K562 (cell line): Measurements from ENCODE around the gene KLHL29. TPM values are rescaled to one million over a fixed set of nuclear protein-coding genes. Genes with fewer than 3 reads are reported as not detected.

Experiments used
- ATAC-seq: fragments of 200-7000 bp; cut with Tn5 transposase; 3 replicates; pipeline ENCODE4 v1.9.1; 2020; ENCODE audit warnings: moderate library complexity
- BruUV-seq: library from RNA; stranded (reverse); fragments of 400-500 nt; replicated peaks from 2 replicates; lab custom pipeline; 2021; lab: Mats Ljungman, UMichigan
- CTCF ChIA-PET: fragments of 300-600 bp; formaldehyde crosslinking; extraction: SDS; loops from one replicate; lab custom pipeline; 2021; ENCODE audit warnings: low intra/inter-chr PET ratio; lab: Yijun Ruan, JAX
- POLR2A ChIA-PET: fragments of 300-600, 350-650 bp; sonication (Branson Sonifier 250); formaldehyde crosslinking; extraction: SDS; loops from one replicate; lab custom pipeline; 2021; ENCODE audit warnings: antibody characterized with exemption, inconsistent platforms; lab: Yijun Ruan, JAX
- DNase-seq, 4 experiments: peaks; one replicate each; pipeline versions ENCODE4 v3.0.0 to v3.0.0-alpha.2; 2011 to 2018; ENCODE audit warnings: low spot score in 3 of 4, mixed read lengths in 3 of 4; ENCODE audit errors: extremely low read depth in 1 of 4
- FAIRE-seq: peaks from 2 replicates; lab custom pipeline; 2011; peaks lifted over from hg19 to GRCh38; lab: Jason Lieb, UNC
- H2AFZ ChIP-seq: 2 replicates; pipeline ENCODE4 v1.6.0; 2011; ENCODE audit warnings: low read depth, low read length, control low read depth, inconsistent platforms
- H3K27ac ChIP-seq: fragments of 200-600 bp; 3 replicates; pipeline ENCODE4 v1.8.0; 2011; ENCODE audit warnings: low read depth, mild to moderate bottlenecking, control low read depth, inconsistent platforms, low read length, moderate library complexity, mixed read lengths; ENCODE audit errors: extremely low read depth
- H3K27me3 ChIP-seq, 2 experiments: fragments of 300-600 bp in 1 of 2; 2 replicates in 1 of 2; 3 replicates in 1 of 2; pipeline versions ENCODE4 v1.6.0 to v1.8.0; 2011; ENCODE audit warnings: inconsistent platforms in 2 of 2, low read length in 2 of 2, mild to moderate bottlenecking in 1 of 2, mixed read lengths in 1 of 2, moderate library complexity in 1 of 2; ENCODE audit not compliant: control insufficient read depth in 2 of 2, insufficient read depth in 2 of 2
- H3K36me3 ChIP-seq: fragments of 300-600 bp; 3 replicates; pipeline ENCODE4 v1.8.0; 2011; ENCODE audit warnings: mild to moderate bottlenecking, low read length, inconsistent platforms; ENCODE audit not compliant: control insufficient read depth, insufficient read depth
- H3K4me1 ChIP-seq, 2 experiments: fragments of 200-600 bp in 1 of 2; replicated peaks in 1 of 2; 2 replicates in 1 of 2; 3 replicates in 1 of 2; pipeline versions ENCODE4 v1.5.1 to v1.8.0; 2011; ENCODE audit warnings: inconsistent platforms in 2 of 2, low read length in 2 of 2, mild to moderate bottlenecking in 1 of 2, mixed read lengths in 1 of 2, moderate library complexity in 1 of 2; ENCODE audit not compliant: control insufficient read depth in 2 of 2, insufficient read depth in 2 of 2
- H3K4me2 ChIP-seq: 2 replicates; pipeline ENCODE4 v1.6.1; 2011; ENCODE audit warnings: low read length, control low read depth, inconsistent platforms, mixed read lengths; ENCODE audit not compliant: insufficient read depth
- H3K4me3 ChIP-seq: fragments of 200-600 bp; sonication (generic), shearing (Covaris generic); 2 replicates; pipeline ENCODE4 v1.5.1; 2016; ENCODE audit warnings: control low read depth, inconsistent platforms
- H3K79me2 ChIP-seq: fragments of 200-600 bp; 3 replicates; pipeline ENCODE4 v1.8.0; 2011; ENCODE audit warnings: low read length, inconsistent platforms; ENCODE audit not compliant: control insufficient read depth, insufficient read depth
- H3K9ac ChIP-seq, 2 experiments: 2 replicates each; pipeline versions ENCODE4 v1.6.0 to v1.6.1; 2011; ENCODE audit warnings: low read depth in 2 of 2, low read length in 2 of 2, control low read depth in 1 of 2, inconsistent platforms in 1 of 2, mild to moderate bottlenecking in 1 of 2, mixed read lengths in 1 of 2; ENCODE audit not compliant: insufficient read depth in 1 of 2
- H3K9me1 ChIP-seq: one replicate; pipeline ENCODE4 v1.6.0; 2011; ENCODE audit warnings: inconsistent platforms, mild to moderate bottlenecking, low read length, moderate library complexity; ENCODE audit not compliant: control insufficient read depth, insufficient read depth
- H3K9me3 ChIP-seq: replicated peaks from 2 replicates; pipeline ENCODE4 v1.5.1; 2011; ENCODE audit warnings: low read depth, low read length, inconsistent platforms; ENCODE audit not compliant: control insufficient read depth, insufficient read depth
- H4K20me1 ChIP-seq: replicated peaks from 2 replicates; pipeline ENCODE4 v1.6.1; 2011; ENCODE audit warnings: low read length, inconsistent platforms, mixed read lengths; ENCODE audit not compliant: control insufficient read depth, insufficient read depth
- ATF6 ChIP-seq: sonication (generic); formaldehyde crosslinking; IDR thresholded peaks from 2 replicates; pipeline ENCODE4 v1.4.0; 2020; ENCODE audit warnings: mild to moderate bottlenecking, missing genetic modification reagents
- FOXP1 ChIP-seq: sonication (generic); formaldehyde crosslinking; IDR thresholded peaks from 2 replicates; pipeline ENCODE4 v1.8.0; 2022; ENCODE audit warnings: mild to moderate bottlenecking, missing genetic modification reagents
- GATAD2A ChIP-seq: fragments of 450-650 bp; IDR thresholded peaks from 2 replicates; pipeline ENCODE4 v1.6.1; 2017
- PML ChIP-seq: IDR thresholded peaks from 2 replicates; pipeline ENCODE4 v1.6.1; 2012; ENCODE audit warnings: low read length, inconsistent platforms
- RBM15 ChIP-seq: fragments of 200-400 bp; formaldehyde crosslinking; IDR thresholded peaks from 2 replicates; pipeline ENCODE4 v1.6.1; 2018; ENCODE audit warnings: mild to moderate bottlenecking, low read length, moderate library complexity; ENCODE audit not compliant: insufficient read depth
- RCOR1 ChIP-seq, 2 experiments: IDR thresholded peaks; 2 replicates each; pipeline ENCODE4 v1.6.1; 2012; ENCODE audit warnings: low read depth in 2 of 2, low read length in 2 of 2, borderline replicate concordance in 1 of 2, improper control_type of control experiment in 1 of 2
- SIN3A ChIP-seq, 2 experiments: fragments of 150-350 bp in 1 of 2; IDR thresholded peaks; 2 replicates each; pipeline ENCODE4 v1.6.1; 2011 to 2016; ENCODE audit warnings: borderline replicate concordance in 2 of 2, low read depth in 2 of 2, low read length in 2 of 2, mild to moderate bottlenecking in 2 of 2, moderate library complexity in 2 of 2; ENCODE audit not compliant: control insufficient read depth in 1 of 2
- SP1 ChIP-seq: sonication (generic); formaldehyde crosslinking; IDR thresholded peaks from 2 replicates; pipeline ENCODE4 v1.8.1; 2022; ENCODE audit warnings: mild to moderate bottlenecking, missing genetic modification reagents
- SRSF9 ChIP-seq: fragments of 200-400 bp; formaldehyde crosslinking; IDR thresholded peaks from 2 replicates; pipeline ENCODE4 v1.6.1; 2017; ENCODE audit warnings: low read depth, low read length, borderline replicate concordance
- TAF15 ChIP-seq: fragments of 200-400 bp; formaldehyde crosslinking; IDR thresholded peaks from 2 replicates; pipeline ENCODE4 v1.6.1; 2017; ENCODE audit warnings: mild to moderate bottlenecking, low read depth, low read length, moderate library complexity
- WHSC1 ChIP-seq: IDR thresholded peaks from one replicate; pipeline ENCODE4 v1.6.1; 2012; ENCODE audit warnings: low read length, control low read depth, inconsistent platforms
- ZNF124 ChIP-seq: sonication (generic); formaldehyde crosslinking; IDR thresholded peaks from 2 replicates; pipeline ENCODE4 v1.8.1; 2022; ENCODE audit warnings: missing genetic modification reagents
- ZNF133 ChIP-seq: fragments of 250-450 bp; sonication (Bioruptor Pico); IDR thresholded peaks from 2 replicates; pipeline ENCODE4 v1.4.0; 2020; ENCODE audit warnings: mild to moderate bottlenecking
- WGBS: fragments of 100-300 bp; shearing (Covaris generic); methylation state at CpG from one replicate; pipeline ENCODE4 v1.1.6; 2016; ENCODE audit warnings: low coverage, mixed read lengths; ENCODE audit not compliant: insufficient coverage; ENCODE audit errors: missing lambda C conversion rate; 5-methylcytosine and 5-hydroxymethylcytosine counted together
- in situ Hi-C: fragments of 300-500 bp; cut with MboI; formaldehyde crosslinking; loops from 4 replicates; pipeline ENCODE4 v1.15.0; 2018; ENCODE audit warnings: inconsistent platforms, mixed read lengths
- intact Hi-C: fragments of 100-400 bp; cut with micrococcal nuclease; formaldehyde crosslinking; loops from 2 replicates; pipeline ENCODE4 v1.14.2; 2022
- polyA plus RNA-seq, 8 experiments: library from polyadenylated mRNA; depleted of rRNA in 4 of 8; stranded (reverse) in 5 of 8; unstranded in 3 of 8; fragments of >200 nt; fragmentation: Nextera tagmentation in 2 of 8; fragmentation: Illumina TruSeq in 1 of 8; extraction: Ambion mirVana in 2 of 8; extraction: Trizol in 1 of 8; gene quantifications; 2 replicates each; pipeline versions ENCODE4 v1.2.1 to v1.2.3, GENCODE V29; 2011 to 2014; ENCODE audit warnings: inconsistent platforms in 1 of 8, missing spikeins in 1 of 8
- total RNA-seq, 7 experiments: library from RNA; depleted of rRNA in 6 of 7; stranded (reverse); fragments of >200 nt in 6 of 7; fragmentation: Illumina TruSeq in 2 of 7; extraction: Trizol in 2 of 7; gene quantifications; 2 replicates each; pipeline versions ENCODE4 v1.2.1 to v1.2.3, GENCODE V29; 2011 to 2021; ENCODE audit warnings: low replicate concordance in 1 of 7
- TF ChIP-seq, protein P1 (sequence below), 2 experiments: fragments of 250-450 bp in 1 of 2; fragments of 450-650 bp in 1 of 2; sonication (Bioruptor Pico) in 1 of 2; IDR thresholded peaks; 2 replicates each; pipeline versions ENCODE4 v1.6.1 to v1.8.0; 2016 to 2021; ENCODE audit warnings: mild to moderate bottlenecking in 2 of 2, moderate library complexity in 2 of 2, missing compliant biosample characterization in 1 of 2, missing genetic modification characterization in 1 of 2
- TF ChIP-seq, protein P2 (sequence below), 2 experiments: fragments of 450-650 bp; IDR thresholded peaks; 2 replicates each; pipeline ENCODE4 v1.6.1; 2018; ENCODE audit warnings: mild to moderate bottlenecking in 2 of 2, low read depth in 1 of 2; ENCODE audit not compliant: partially characterized antibody in 2 of 2
- TF ChIP-seq, protein P3 (sequence below): fragments of 450-650 bp; IDR thresholded peaks from 2 replicates; pipeline ENCODE4 v1.6.1; 2016

The KLHL29 gene
- total and polyA plus RNA-seq, 9 of the 15 experiments (the other 6 are each of a cell fraction or from before 2014, with no cell fraction given), result 0.03 to 0.31 (median 0.08) TPM; not detected in 1

DNA sequence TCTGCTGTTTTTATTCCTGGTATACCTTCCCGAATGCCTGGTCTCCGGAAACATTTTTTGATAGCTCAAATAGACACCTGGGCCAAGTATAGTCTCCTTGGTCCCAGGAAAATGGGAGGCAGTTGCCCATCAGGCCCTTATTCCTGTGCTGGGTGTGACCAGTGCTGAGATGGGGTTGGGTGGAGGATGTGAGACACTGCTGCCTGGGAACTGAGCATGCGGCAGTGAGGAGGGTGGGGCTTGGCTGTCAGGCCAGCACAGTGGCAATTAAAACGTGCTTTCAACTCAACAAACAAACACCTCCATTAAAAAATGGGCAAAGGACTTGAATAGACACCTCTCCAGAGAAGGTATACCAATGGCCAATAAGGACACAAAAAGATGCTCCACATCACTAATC, 12.5 kb downstream of the KLHL29 start:
- no peaks in the 10 kb centered on the region; a peak in 1 of 5 replicates for H3K4me1 ChIP-seq
- no peaks in the 10 kb centered on the region for H3K36me3 ChIP-seq
- intact Hi-C loops (no loop called here), in situ Hi-C loops (no loop called here)
- H3K4me3 ChIP-seq, result no peak overlapping the region
- H3K9me1 ChIP-seq, result peaks cover 5% of the 10 kb centered on the region
- no peaks in the 10 kb centered on the region for H3K79me2 ChIP-seq
- no peak overlapping the region for H3K27ac ChIP-seq
- POLR2A ChIA-PET, result no interaction called here
- no peak overlapping the region for H3K9ac ChIP-seq
- FAIRE-seq, result no peak
- no peak overlapping the region for H2AFZ ChIP-seq
- no peaks in the 10 kb centered on the region for H3K9me3 ChIP-seq
- CTCF ChIA-PET, result no interaction called here
- no peaks in the 10 kb centered on the region for H4K20me1 ChIP-seq
- WGBS, result 1% methylated on average over 4 of the region's 4 CpGs
- DNase-seq, result no peak
- no TSS peak for BruUV-seq
- no peak overlapping the region for H3K4me2 ChIP-seq
- H3K27me3 ChIP-seq, result peaks cover 7 to 46% of the 10 kb centered on the region in 2 experiments; a peak in 4 of 5 replicates
- ATAC-seq, result no peak
- TF ChIP-seq SP1 (CRISPR knock-in tag) (no peak), WHSC1 (no peak), RBM15 (no peak), ZNF124 (no peak), ATF6 (CRISPR knock-in tag) (no peak), PML (no peak), GATAD2A (no peak), SIN3A (IDR thresholded peaks at IDR 0.05; ENCODE audit: borderline replicate concordance in 2 of 2, control insufficient read depth in 1 of 2, low read depth in 2 of 2, low read length in 2 of 2) (no peak), TAF15 (no peak), RCOR1 (IDR thresholded peaks at IDR 0.05; ENCODE audit: borderline replicate concordance in 1 of 2, low read depth in 2 of 2, low read length in 2 of 2) (no peak), ZNF133 (no peak), FOXP1 (CRISPR knock-in tag) (no peak), SRSF9 (no peak)
- TF ChIP-seq, protein P1, sequence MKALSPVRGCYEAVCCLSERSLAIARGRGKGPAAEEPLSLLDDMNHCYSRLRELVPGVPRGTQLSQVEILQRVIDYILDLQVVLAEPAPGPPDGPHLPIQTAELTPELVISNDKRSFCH (CRISPR knock-in tag; IDR thresholded peaks at IDR 0.05), result no peak
- TF ChIP-seq, protein P1 (tag; IDR thresholded peaks at IDR 0.05), result no peak
- TF ChIP-seq, protein P2, sequence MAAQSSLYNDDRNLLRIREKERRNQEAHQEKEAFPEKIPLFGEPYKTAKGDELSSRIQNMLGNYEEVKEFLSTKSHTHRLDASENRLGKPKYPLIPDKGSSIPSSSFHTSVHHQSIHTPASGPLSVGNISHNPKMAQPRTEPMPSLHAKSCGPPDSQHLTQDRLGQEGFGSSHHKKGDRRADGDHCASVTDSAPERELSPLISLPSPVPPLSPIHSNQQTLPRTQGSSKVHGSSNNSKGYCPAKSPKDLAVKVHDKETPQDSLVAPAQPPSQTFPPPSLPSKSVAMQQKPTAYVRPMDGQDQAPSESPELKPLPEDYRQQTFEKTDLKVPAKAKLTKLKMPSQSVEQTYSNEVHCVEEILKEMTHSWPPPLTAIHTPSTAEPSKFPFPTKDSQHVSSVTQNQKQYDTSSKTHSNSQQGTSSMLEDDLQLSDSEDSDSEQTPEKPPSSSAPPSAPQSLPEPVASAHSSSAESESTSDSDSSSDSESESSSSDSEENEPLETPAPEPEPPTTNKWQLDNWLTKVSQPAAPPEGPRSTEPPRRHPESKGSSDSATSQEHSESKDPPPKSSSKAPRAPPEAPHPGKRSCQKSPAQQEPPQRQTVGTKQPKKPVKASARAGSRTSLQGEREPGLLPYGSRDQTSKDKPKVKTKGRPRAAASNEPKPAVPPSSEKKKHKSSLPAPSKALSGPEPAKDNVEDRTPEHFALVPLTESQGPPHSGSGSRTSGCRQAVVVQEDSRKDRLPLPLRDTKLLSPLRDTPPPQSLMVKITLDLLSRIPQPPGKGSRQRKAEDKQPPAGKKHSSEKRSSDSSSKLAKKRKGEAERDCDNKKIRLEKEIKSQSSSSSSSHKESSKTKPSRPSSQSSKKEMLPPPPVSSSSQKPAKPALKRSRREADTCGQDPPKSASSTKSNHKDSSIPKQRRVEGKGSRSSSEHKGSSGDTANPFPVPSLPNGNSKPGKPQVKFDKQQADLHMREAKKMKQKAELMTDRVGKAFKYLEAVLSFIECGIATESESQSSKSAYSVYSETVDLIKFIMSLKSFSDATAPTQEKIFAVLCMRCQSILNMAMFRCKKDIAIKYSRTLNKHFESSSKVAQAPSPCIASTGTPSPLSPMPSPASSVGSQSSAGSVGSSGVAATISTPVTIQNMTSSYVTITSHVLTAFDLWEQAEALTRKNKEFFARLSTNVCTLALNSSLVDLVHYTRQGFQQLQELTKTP (IDR thresholded peaks at IDR 0.05; ENCODE audit: low read depth in 1 of 2, partially characterized antibody in 2 of 2), result no peak
- TF ChIP-seq, protein P3, sequence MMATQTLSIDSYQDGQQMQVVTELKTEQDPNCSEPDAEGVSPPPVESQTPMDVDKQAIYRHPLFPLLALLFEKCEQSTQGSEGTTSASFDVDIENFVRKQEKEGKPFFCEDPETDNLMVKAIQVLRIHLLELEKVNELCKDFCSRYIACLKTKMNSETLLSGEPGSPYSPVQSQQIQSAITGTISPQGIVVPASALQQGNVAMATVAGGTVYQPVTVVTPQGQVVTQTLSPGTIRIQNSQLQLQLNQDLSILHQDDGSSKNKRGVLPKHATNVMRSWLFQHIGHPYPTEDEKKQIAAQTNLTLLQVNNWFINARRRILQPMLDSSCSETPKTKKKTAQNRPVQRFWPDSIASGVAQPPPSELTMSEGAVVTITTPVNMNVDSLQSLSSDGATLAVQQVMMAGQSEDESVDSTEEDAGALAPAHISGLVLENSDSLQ, result no peak
